GM23338 (cell line): ENCODE measurements around the gene ADD1.

ENCODE experiments used
- CTCF ChIP-seq, 2 experiments: fragments of 200-600 bp in 1 of 2; sonication (generic) in 1 of 2; conservative IDR thresholded peaks; 2 replicates each; pipeline versions ENCODE4 v1.5.1 to v1.6.1; 2016 to 2017; ENCODE audit warnings: antibody characterized with exemption in 2 of 2, low read depth in 2 of 2, mild to moderate bottlenecking in 2 of 2, moderate library complexity in 1 of 2
- EZH2 ChIP-seq: fragments of 200-600 bp; sonication (generic); IDR thresholded peaks from one replicate; pipeline ENCODE4 v1.8.0; 2017; ENCODE audit warnings: antibody characterized with exemption, mild to moderate bottlenecking, low read depth; ENCODE audit not compliant: unreplicated experiment

GRCh38 chr4:2818351-2818939 is 25.2 kb upstream of the ADD1 start:
- TF ChIP-seq CTCF (conservative IDR thresholded peaks at IDR 0.05; ENCODE audit: low read depth in 2 of 2) = no peak
- TF ChIP-seq EZH2 = no peak
